Measurements from ENCODE around the gene HPCAL4. TPM values are rescaled to one million over a fixed set of nuclear protein-coding genes. Genes with fewer than 3 reads are reported as not detected.

HPCAL4 gene
- total and polyA plus RNA-seq, 2 experiments from 2014 or later: 0.08 to 1.2 TPM

- TF ChIP-seq ZNF462 (CRISPR knock-in tag; IDR thresholded peaks at IDR 0.05): no peak
- no peak for TF ChIP-seq STAT1 (IDR thresholded peaks at IDR 0.05; ENCODE audit: unreplicated experiment)
- TF ChIP-seq CREB1 (CRISPR knock-in tag; IDR thresholded peaks at IDR 0.05; ENCODE audit: low read depth): no peak
- no peak for TF ChIP-seq EZH2 (IDR thresholded peaks at IDR 0.05; ENCODE audit: low read depth, unreplicated experiment)
- no peak for TF ChIP-seq ZNF331 (CRISPR knock-in tag; IDR thresholded peaks at IDR 0.05; ENCODE audit: low read depth)
Observed at GRCh38 chr1:39670689-39671088, 20.5 kb downstream of the HPCAL4 start (continued).

GRCh38 chr1:39668894-39669293 is 22.3 kb downstream of the HPCAL4 start:
- no peak for DNase-seq (ENCODE audit: low spot score)
- Histone ChIP-seq H3K9me2 (ENCODE audit: insufficient read depth) (no peaks in the 10 kb centered on the region), H4K20me1 (replicated peaks; ENCODE audit: insufficient read depth) (peaks cover 13% of the 10 kb centered on the region; the same call in 1 of the 2 replicates), H3K27me3 (ENCODE audit: insufficient read depth) (peaks cover 97% of the 10 kb centered on the region), H3K4me1 (ENCODE audit: insufficient read depth) (peaks cover 5% of the 10 kb centered on the region; the same call in 1 of the 2 replicates), H3F3A (replicated peaks; ENCODE audit: low read depth) (no peaks in the 10 kb centered on the region), H3K27ac (ENCODE audit: low read depth) (no peak overlapping the region), H3K36me3 (ENCODE audit: insufficient read depth) (no peaks in the 10 kb centered on the region), H2AFZ (no peak overlapping the region), H3K4me2 (no peak overlapping the region), H3K4me3 (no peak overlapping the region), H3K79me2 (replicated peaks; ENCODE audit: insufficient read depth) (no peaks in the 10 kb centered on the region)
- H3K36me3 Mint-ChIP-seq (ENCODE audit: low read depth): no peaks in the 10 kb centered on the region
- H3K9me3 Mint-ChIP-seq: no peaks in the 10 kb centered on the region
- no peak overlapping the region for H3K4me3 Mint-ChIP-seq
- H3K27ac Mint-ChIP-seq: no peak overlapping the region
- peaks cover 89% of the 10 kb centered on the region for H3K27me3 Mint-ChIP-seq (ENCODE audit: insufficient read depth, low read depth, poor library complexity)
- peaks cover 9% of the 10 kb centered on the region for H3K4me1 Mint-ChIP-seq
- ATAC-seq: no peak
- no peak for TF ChIP-seq REST (IDR thresholded peaks at IDR 0.05; ENCODE audit: unreplicated experiment)
- no peak for TF ChIP-seq CREB1 (CRISPR knock-in tag; IDR thresholded peaks at IDR 0.05; ENCODE audit: low read depth)
- TF ChIP-seq STAT1 (IDR thresholded peaks at IDR 0.05; ENCODE audit: unreplicated experiment): no peak
- TF ChIP-seq EZH2 (IDR thresholded peaks at IDR 0.05; ENCODE audit: low read depth, unreplicated experiment): no peak
- TF ChIP-seq NANOG (IDR thresholded peaks at IDR 0.05; ENCODE audit: borderline replicate concordance): no peak
- no peak for TF ChIP-seq JUNB (IDR thresholded peaks at IDR 0.05; ENCODE audit: unreplicated experiment)
- no peak for TF ChIP-seq CTCF (conservative IDR thresholded peaks at IDR 0.05; ENCODE audit: low read depth in 2 of 2)

Measured in GM23338 (cell line).